GM19324 (cell line): ENCODE data around the gene NUCB1.

Experiments used
- ATAC-seq: cut with Tn5 transposase; IDR thresholded peaks from one replicate; pipeline ENCODE4 v1.9.1; 2021; ENCODE audit warnings: mild to moderate bottlenecking, moderate library complexity; ENCODE audit not compliant: unreplicated experiment, low FRiP score

NUCB1 gene

GRCh38 chr19:48958006-48958405 lies 57.9 kb downstream of the NUCB1 start:
- no peak for ATAC-seq

GRCh38 chr19:48959341-48960239 lies 59.5 kb downstream of the NUCB1 start:
- ATAC-seq: no peak

DNA sequence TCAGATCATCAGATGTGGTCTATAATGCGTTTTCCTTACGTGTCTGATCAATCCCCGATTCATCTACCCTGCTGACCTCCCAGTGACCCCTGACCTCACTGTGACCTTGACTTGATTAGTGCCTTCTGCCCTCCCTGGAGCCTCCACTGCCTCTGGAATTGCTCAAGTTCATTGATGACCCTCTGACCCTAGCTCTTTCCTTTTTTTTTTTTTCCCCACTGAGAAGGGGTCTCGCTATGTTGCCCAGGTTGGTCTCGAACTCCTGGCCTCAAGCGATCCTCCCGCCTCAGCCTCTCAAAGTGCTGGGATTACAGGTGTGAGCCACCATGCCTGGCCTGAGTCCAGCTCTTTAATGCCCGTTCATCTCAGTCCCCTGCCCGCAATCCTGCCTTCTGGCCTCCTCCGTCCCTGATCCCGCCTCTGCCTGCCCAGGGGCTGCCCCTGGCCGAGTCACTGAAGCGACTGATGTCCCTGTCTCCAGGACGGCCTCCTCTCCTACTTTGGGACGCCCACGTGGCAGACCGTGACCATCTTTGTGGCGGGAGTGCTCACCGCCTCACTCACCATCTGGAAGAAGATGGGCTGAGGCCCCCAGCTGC lies 61.0 kb downstream of the NUCB1 start:
- no peak for ATAC-seq

- ATAC-seq: no peak
These were observed 61.5 kb downstream of the NUCB1 start for GRCh38 chr19:48961673-48962028.

GRCh38 chr19:48962029-48962848 lies 62.1 kb downstream of the NUCB1 start:
- peak; percentile 25 for ATAC-seq

DNA sequence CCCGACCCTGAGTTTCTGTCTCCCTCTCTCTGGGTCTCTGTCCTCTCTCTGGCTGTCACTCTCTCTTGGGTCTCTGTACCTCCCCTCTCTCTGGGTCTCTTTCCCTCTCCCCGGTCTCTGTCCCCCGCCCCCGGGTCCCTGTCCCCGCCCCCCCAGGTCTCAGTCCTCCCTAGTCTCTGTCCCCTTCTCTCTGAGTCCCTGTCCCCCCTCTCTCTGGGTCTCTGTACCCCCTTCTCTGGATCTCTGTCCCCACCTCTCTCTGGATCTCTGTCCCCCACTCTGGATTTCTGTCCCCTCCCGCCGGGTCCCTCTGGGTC lies 62.7 kb downstream of the NUCB1 start:
- ATAC-seq: no peak

GRCh38 chr19:48963371-48964204 lies 63.5 kb downstream of the NUCB1 start:
- no peak for ATAC-seq

- no peak for ATAC-seq
These were observed 64.3 kb downstream of the NUCB1 start for GRCh38 chr19:48964205-48965039.

GRCh38 chr19:48965040-48965805 lies 65.1 kb downstream of the NUCB1 start, which contains the start of gene FTL:
Gene FTL (plus strand): TSS chr19:48965309. CDS start chr19:48965508, 199 bp downstream.
- ATAC-seq: peak; percentile 64

DNA sequence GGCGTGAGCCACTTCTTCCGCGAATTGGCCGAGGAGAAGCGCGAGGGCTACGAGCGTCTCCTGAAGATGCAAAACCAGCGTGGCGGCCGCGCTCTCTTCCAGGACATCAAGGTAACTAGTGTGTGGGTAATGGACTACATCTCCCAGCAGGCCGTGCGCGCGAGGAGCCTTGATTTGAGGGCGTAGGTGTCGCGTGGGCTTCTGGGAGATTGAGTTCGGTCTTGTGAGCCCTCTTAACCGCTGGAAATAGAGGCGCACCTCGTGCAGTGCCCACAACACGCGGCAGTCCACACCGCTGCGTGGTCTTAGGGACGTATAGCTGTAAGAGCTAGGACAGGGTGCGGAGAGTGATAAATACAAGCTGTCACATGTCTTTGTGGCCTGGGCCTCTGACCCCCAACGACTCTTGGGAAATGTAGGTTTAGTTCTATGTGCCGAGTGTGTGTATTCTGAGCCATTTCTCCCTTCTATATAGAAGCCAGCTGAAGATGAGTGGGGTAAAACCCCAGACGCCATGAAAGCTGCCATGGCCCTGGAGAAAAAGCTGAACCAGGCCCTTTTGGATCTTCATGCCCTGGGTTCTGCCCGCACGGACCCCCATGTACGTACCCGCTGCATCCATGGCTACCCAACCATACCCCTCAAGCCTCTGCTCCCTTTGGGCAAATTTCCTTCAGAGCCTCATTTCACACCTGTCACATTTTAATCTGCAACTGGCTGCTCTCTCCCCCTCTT lies 65.9 kb downstream of the NUCB1 start:
- peak; percentile 21 for ATAC-seq

- ATAC-seq: no peak
These were observed 66.6 kb downstream of the NUCB1 start for GRCh38 chr19:48966541-48967345.

DNA sequence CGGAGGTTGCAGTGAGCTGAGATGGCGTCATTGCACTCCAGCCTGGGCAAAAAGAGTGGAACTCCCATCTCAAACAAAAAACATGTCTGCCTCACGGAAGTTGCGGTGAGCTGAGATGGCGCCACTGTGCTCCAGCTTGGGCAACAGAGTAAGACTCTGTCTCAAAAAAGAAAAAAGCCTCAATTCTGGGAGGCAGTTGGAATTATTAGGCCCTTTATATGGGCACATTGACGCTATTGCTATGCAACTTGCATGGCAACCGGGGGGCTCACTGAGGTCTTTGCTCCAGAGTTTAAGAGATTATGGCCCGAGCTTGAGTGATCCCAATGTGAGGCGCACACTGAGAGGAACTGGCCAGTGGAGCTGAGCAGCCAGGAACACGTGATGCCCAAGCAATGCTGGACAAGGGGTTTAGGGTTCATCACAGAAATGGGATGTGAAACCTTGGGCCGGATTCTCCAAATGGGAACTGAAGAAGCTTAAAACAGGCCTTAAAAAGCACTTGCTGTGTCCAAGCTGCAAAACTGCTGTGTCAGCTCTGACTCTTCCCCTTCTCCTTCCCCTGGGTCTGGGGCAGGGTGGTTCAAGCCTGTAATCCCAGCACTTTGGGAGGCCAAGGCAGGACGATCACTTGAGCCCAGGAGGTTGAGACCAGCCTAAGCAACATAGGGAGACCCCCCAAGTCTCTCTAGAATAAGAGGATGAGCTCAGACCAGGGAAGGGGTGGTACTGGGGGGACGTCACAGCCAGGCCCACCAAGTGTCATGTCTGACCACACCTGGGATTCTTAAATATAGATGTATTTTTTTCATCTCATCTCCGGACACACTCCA lies 67.5 kb downstream of the NUCB1 start:
- no peak for ATAC-seq

- no peak for ATAC-seq
These were observed 68.1 kb downstream of the NUCB1 start for GRCh38 chr19:48968179-48968661.

GRCh38 chr19:48968813-48969218 lies 68.7 kb downstream of the NUCB1 start:
- ATAC-seq: no peak

GRCh38 chr19:48969276-48970138 lies 69.4 kb downstream of the NUCB1 start:
- ATAC-seq: no peak
